ENCODE results near the gene THRAP3. TPM values are rescaled to one million over a fixed set of nuclear protein-coding genes. Genes with fewer than 3 reads are reported as not detected.

The THRAP3 gene
- total RNA-seq, 2 experiments from 2014 or later, result 149 to 182 TPM

DNA sequence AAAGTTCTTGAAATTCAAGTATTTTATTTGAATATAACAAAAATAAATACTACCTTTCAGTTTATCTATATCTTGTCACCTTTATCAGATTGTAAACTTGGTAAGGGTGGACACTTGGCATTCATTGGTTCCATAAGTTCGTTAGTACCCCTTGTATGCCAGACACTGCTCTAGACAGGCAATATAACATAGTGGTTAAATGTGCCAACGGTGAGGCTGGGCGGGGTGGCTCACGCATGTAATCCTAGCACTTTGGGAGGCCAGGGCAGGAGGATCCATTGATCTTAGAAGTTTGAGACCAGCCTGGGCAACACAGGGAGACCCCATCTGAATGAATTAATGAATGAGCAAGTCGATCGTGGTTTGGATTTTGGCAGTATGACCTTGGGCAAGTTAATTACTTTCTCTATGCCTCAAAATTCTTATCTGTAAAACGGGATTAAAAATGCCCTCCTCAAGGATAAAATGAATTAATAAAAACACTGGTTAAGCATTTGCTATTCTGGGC is 55.6 kb downstream of the THRAP3 start:
- no peak overlapping the region for H3K4me3 Mint-ChIP-seq
- ChIA-PET POLR2A (no interaction called here), CTCF (interaction anchor here (0.6 to 2.4 kb wide), 10 partner anchors 11 to 186 kb away, joined by 3 to 7 read pairs (median 3); partner anchors contain the start of gene TRAPPC3)
- H3K27ac Mint-ChIP-seq, result peak overlapping the region; percentile 81
- intact Hi-C loops (cut with DNase I, micrococcal nuclease), result no loop called here
- no peak for ATAC-seq
- H3K9me3 Mint-ChIP-seq (ENCODE audit: low read depth), result no peaks in the 10 kb centered on the region
- no peak for DNase-seq
- H3K27me3 Mint-ChIP-seq, result no peaks in the 10 kb centered on the region
- H3K4me1 Mint-ChIP-seq, result peaks cover 42% of the 10 kb centered on the region
- H3K36me3 Mint-ChIP-seq (ENCODE audit: low read depth), result peaks cover 15% of the 10 kb centered on the region

DNA sequence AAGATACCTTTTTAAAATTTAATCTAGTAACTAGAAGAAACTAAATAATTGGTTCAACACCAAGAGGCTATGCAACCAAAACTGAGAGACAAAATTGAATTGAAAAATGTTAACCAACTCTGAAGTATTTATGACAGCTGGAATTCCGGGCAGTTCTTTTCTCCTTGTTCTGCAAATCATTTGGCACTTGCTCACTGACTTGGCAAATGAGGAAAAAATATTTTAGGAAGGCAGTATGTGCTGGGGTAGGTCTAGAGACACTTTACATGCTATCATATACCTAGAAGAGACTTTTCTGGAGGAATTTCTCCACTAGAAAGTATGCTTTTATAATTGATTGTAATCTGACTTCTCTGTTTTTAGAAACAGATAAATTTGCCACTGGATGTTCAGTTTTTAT is 59.8 kb downstream of the THRAP3 start:
- Mint-ChIP-seq H3K27me3 (no peaks in the 10 kb centered on the region), H3K4me3 (no peak overlapping the region), H3K27ac (peak overlapping the region; percentile 61), H3K36me3 (ENCODE audit: low read depth) (peaks cover 46% of the 10 kb centered on the region), H3K4me1 (peaks cover 50% of the 10 kb centered on the region), H3K9me3 (ENCODE audit: low read depth) (no peaks in the 10 kb centered on the region)
- intact Hi-C loops (cut with DNase I, micrococcal nuclease), result loop anchor here in 1 of 2 experiments (2.0 kb wide), 1 partner anchor 59 kb away; the partner anchor contains the start of gene THRAP3
- DNase-seq, result no peak
- ATAC-seq, result no peak
- CTCF ChIA-PET, result interaction anchor here (0.7 to 4.0 kb wide), 7 partner anchors 9 to 150 kb away, joined by 3 to 26 read pairs (median 3); partner anchors contain the start of gene TRAPPC3
- POLR2A ChIA-PET, result no interaction called here

DNA sequence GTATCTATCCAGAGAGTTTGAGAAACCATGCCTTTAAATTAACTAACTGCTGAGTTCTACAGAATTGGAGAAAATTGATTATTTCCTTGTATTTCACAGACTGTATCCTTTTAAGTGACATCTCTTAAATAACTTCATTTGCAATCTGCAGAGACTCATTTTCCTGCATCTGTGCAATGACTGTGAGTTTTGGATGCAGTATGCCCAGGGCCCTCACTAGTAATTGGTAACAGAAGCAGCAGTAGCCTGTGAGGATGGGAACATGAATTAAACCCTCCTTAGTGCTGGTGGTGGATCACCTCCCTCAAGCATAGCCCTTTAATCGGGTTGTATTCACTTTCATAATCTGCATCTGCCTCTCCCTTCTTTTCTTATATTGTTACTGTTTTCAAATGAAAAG is 60.3 kb downstream of the THRAP3 start:
- ATAC-seq, result no peak
- H3K4me3 Mint-ChIP-seq, result no peak overlapping the region
- H3K27me3 Mint-ChIP-seq, result no peaks in the 10 kb centered on the region
- DNase-seq, result no peak
- peaks cover 49% of the 10 kb centered on the region for H3K36me3 Mint-ChIP-seq (ENCODE audit: low read depth)
- ChIA-PET CTCF (interaction anchor here (1.0 to 4.0 kb wide), 9 partner anchors 16 to 183 kb away, joined by 3 to 46 read pairs (median 6); partner anchors contain the start of gene TRAPPC3), POLR2A (no interaction called here)
- peaks cover 45% of the 10 kb centered on the region for H3K4me1 Mint-ChIP-seq
- H3K9me3 Mint-ChIP-seq (ENCODE audit: low read depth), result no peaks in the 10 kb centered on the region
- H3K27ac Mint-ChIP-seq, result peak overlapping the region; percentile 61
- intact Hi-C loops (cut with DNase I, micrococcal nuclease), result loop anchor here in 1 of 2 experiments (2.0 kb wide), 1 partner anchor 60 kb away; the partner anchor contains the start of gene THRAP3

DNA sequence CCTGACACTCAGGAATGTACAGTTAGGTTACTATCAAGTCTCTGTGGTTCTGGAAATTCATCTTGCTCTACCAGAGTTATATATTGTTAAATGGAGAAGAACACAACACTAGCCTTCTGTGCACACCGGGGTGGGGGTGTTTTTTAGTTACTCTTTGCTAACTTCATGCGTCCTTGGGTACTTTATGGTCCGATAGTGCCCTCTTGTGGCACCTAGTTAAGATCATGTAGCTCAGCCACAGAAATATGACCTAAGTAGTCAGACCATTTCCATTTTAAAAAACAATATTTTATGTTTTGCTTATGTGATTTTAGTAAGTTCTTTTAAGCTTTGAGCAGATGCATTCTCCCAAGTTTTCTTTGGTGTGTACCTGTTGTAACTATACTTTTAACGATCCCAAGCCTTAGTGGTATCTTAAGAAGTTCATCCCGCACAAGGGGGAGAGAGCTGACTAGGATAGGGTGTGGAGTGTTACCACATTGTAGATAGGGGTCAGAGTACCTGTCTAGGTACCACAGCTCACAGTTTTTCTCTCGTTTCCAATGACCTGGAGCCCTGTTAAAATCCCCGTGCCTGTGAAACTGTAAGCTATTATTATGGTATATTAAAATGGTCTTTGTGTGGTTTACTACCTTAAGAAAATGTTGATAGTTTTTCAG is 61.3 kb downstream of the THRAP3 start:
- H3K27ac Mint-ChIP-seq, result peak overlapping the region; percentile 82
- CTCF ChIA-PET, result interaction anchor here (0.6 to 3.0 kb wide), 46 partner anchors 8 to 1193 kb away, joined by 3 to 46 read pairs (median 4); partner anchors contain the start of genes THRAP3 and TRAPPC3
- H3K4me1 Mint-ChIP-seq, result peaks cover 35% of the 10 kb centered on the region
- H3K9me3 Mint-ChIP-seq (ENCODE audit: low read depth), result no peaks in the 10 kb centered on the region
- H3K4me3 Mint-ChIP-seq, result no peak overlapping the region
- peaks cover 54% of the 10 kb centered on the region for H3K36me3 Mint-ChIP-seq (ENCODE audit: low read depth)
- no peaks in the 10 kb centered on the region for H3K27me3 Mint-ChIP-seq
- intact Hi-C loops (cut with DNase I, micrococcal nuclease), result loop anchor here (1.0 to 2.0 kb wide), 4 partner anchors 61 to 186 kb away; partner anchors contain the start of genes TRAPPC3 (in 2 of the 2) and THRAP3 (in 1 of the 2)
- ATAC-seq (peak; percentile 78), DNase-seq (peak; percentile 78)
- POLR2A ChIA-PET, result interaction anchor here (0.6 to 1.1 kb wide), 5 partner anchors 9 to 125 kb away, joined by 3 to 4 read pairs (median 3); partner anchors contain the start of gene EVA1B

DNA sequence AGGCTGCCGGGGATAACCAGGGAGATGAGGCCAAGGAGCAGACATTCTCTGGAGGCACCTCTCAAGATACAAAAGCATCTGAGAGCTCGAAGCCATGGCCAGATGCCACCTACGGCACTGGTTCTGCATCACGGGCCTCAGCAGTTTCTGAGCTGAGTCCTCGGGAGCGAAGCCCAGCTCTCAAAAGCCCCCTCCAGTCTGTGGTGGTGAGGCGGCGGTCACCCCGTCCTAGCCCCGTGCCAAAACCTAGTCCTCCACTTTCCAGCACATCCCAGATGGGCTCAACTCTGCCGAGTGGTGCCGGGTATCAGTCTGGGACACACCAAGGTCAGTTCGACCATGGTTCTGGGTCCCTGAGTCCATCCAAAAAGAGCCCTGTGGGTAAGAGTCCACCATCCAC is 62.6 kb downstream of the THRAP3 start:
- peak overlapping the region; percentile 82 for H3K27ac Mint-ChIP-seq
- H3K27me3 Mint-ChIP-seq, result no peaks in the 10 kb centered on the region
- H3K4me3 Mint-ChIP-seq, result no peak overlapping the region
- H3K36me3 Mint-ChIP-seq (ENCODE audit: low read depth), result peaks cover 61% of the 10 kb centered on the region
- DNase-seq (no peak), ATAC-seq (no peak)
- POLR2A ChIA-PET, result no interaction called here
- peaks cover 25% of the 10 kb centered on the region for H3K4me1 Mint-ChIP-seq
- no peaks in the 10 kb centered on the region for H3K9me3 Mint-ChIP-seq (ENCODE audit: low read depth)
- intact Hi-C loops (cut with DNase I, micrococcal nuclease), result no loop called here
- CTCF ChIA-PET, result interaction anchor here (0.7 to 3.0 kb wide), 12 partner anchors 9 to 192 kb away, joined by 3 to 46 read pairs (median 6); partner anchors contain the start of gene TRAPPC3

DNA sequence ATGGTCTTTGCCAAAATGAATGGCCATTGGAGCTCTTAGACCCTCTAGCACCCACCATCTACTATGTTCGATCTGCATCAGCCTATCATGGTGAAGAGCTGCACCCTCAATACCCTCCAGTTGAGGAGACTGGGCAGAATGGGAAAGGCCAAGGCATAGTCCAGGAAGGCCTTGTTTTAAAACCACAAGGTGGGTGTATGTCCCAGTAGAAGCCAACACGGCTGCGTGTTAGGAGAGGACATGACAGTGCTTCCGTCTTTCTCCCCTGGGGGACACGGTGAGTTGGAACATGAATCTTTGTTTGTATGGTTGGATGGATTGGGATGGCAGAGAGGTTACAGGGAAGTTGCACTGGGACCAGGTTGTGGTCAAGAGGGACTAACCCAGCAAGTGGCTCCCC is 63.4 kb downstream of the THRAP3 start:
- POLR2A ChIA-PET, result no interaction called here
- peaks cover 64% of the 10 kb centered on the region for H3K36me3 Mint-ChIP-seq (ENCODE audit: low read depth)
- H3K4me3 Mint-ChIP-seq, result no peak overlapping the region
- H3K27ac Mint-ChIP-seq, result peak overlapping the region; percentile 52
- intact Hi-C loops (cut with DNase I, micrococcal nuclease), result no loop called here
- DNase-seq (no peak), ATAC-seq (no peak)
- CTCF ChIA-PET, result interaction anchor here (0.5 to 3.0 kb wide), 8 partner anchors 10 to 153 kb away, joined by 3 to 19 read pairs (median 5); partner anchors contain the start of gene TRAPPC3
- H3K4me1 Mint-ChIP-seq, result peaks cover 23% of the 10 kb centered on the region
- H3K27me3 Mint-ChIP-seq, result no peaks in the 10 kb centered on the region
- no peaks in the 10 kb centered on the region for H3K9me3 Mint-ChIP-seq (ENCODE audit: low read depth)

DNA sequence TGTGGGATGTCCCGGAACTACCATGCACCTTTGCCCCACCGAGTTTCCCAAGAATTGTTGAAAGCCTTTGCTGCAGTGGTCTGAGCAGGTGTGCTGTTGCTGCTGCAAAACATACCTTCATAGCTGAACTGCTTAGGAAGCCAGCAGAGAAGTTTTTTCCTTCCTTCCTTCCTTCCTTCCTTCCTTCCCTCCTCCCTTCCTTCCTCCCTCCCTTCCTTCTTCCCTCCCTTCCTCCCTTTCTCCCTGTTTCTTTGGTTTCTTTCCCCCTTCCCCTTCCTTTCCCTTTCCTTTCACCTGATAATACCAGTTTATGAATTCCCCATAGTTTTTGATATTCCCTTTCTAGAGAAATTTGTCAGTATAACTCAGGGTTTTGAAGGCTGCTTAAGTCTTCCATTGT is 71.1 kb downstream of the THRAP3 start:
- Mint-ChIP-seq H3K4me1 (peaks cover 16% of the 10 kb centered on the region), H3K27me3 (no peaks in the 10 kb centered on the region), H3K9me3 (ENCODE audit: low read depth) (no peaks in the 10 kb centered on the region), H3K36me3 (ENCODE audit: low read depth) (peaks cover 50% of the 10 kb centered on the region), H3K27ac (peak overlapping the region; percentile 67), H3K4me3 (no peak overlapping the region)
- CTCF ChIA-PET, result no interaction called here
- POLR2A ChIA-PET, result no interaction called here
- DNase-seq (no peak), ATAC-seq (no peak)
- intact Hi-C loops (cut with DNase I, micrococcal nuclease), result no loop called here

DNA sequence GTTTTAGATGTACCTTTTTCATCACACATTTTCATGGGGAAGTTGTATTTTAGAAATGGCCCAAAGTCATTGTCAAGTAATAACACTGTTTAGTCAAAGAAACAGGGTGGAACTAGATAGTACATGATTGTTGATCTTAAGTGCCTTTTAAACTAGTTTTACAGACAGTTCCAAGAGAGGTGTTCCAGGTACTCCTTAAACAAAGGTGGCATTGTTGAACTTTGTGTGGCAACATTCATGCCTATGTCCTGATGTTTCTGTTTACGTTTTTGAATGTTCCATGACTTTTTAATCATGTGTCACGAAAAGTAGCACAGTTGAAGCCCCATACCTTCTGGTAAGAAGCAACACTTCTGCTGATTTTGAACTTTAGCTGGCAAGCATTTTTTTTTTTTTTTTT is 72.8 kb downstream of the THRAP3 start:
- H3K9me3 Mint-ChIP-seq (ENCODE audit: low read depth), result no peaks in the 10 kb centered on the region
- ChIA-PET CTCF (interaction anchor here (1.1 to 4.1 kb wide), 3 partner anchors 46 to 148 kb away, joined by 3 to 22 read pairs (median 3); partner anchors contain the start of gene TRAPPC3), POLR2A (no interaction called here)
- peaks cover 32% of the 10 kb centered on the region for H3K4me1 Mint-ChIP-seq
- H3K4me3 Mint-ChIP-seq, result no peak overlapping the region
- H3K36me3 Mint-ChIP-seq (ENCODE audit: low read depth), result peaks cover 55% of the 10 kb centered on the region
- no peaks in the 10 kb centered on the region for H3K27me3 Mint-ChIP-seq
- peak overlapping the region; percentile 64 for H3K27ac Mint-ChIP-seq
- intact Hi-C loops (cut with DNase I, micrococcal nuclease), result no loop called here
- DNase-seq, result no peak
- no peak for ATAC-seq

DNA sequence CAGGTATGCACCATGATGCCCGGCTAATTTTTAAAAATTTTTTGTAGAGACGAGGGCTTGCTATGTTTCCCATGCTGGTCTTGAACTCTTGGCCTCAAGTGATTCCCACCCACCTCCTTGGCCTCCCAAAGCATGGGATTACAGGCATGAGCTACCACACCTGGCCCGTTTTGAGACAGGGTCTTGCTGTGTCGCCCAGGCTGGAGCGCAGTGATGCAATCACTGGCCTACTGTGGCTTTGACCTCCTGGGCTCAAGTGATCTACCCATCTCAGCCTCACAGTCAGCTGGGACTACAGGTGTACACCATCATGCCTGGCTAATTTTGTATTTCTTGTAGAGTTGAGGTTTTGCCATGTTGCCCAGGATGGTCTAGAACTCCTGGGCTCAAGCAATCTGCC is 74.4 kb downstream of the THRAP3 start:
- CTCF ChIA-PET, result interaction anchor here (2.7 to 4.1 kb wide), 4 partner anchors 10 to 149 kb away, joined by 7 to 22 read pairs (median 20); partner anchors contain the start of genes EVA1B and TRAPPC3
- intact Hi-C loops (cut with DNase I, micrococcal nuclease), result no loop called here
- no peaks in the 10 kb centered on the region for H3K27me3 Mint-ChIP-seq
- peaks cover 58% of the 10 kb centered on the region for H3K36me3 Mint-ChIP-seq (ENCODE audit: low read depth)
- peaks cover 46% of the 10 kb centered on the region for H3K4me1 Mint-ChIP-seq
- ATAC-seq (no peak), DNase-seq (no peak)
- peak overlapping the region; percentile 69 for H3K27ac Mint-ChIP-seq
- H3K4me3 Mint-ChIP-seq, result no peak overlapping the region
- POLR2A ChIA-PET, result interaction anchor here (0.7 kb wide), 1 partner anchor 85 kb away, joined by 3 read pairs; no protein-coding TSS in a partner anchor
- no peaks in the 10 kb centered on the region for H3K9me3 Mint-ChIP-seq (ENCODE audit: low read depth)

DNA sequence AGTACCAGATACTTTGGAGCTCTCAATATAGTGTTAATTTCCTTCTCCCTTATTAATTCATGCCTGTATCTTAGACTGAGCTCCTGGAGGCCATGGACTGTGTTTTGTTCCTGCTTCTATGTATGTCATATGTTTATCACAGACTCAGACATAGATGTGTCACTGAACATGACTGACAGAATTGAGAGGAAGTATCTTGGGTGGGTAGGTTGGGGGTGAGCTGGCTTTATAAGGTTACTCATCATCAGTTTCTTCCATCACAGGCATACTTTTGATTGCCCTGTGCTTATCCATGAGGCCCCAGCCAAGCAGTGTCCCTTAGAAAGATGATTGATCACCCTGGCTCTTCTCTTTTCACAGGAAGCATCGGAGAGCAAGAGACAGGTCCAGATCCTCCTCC is 76.3 kb downstream of the THRAP3 start:
- peak overlapping the region; percentile 3 for H3K4me3 Mint-ChIP-seq
- peak overlapping the region; percentile 87 for H3K27ac Mint-ChIP-seq
- peaks cover 61% of the 10 kb centered on the region for H3K36me3 Mint-ChIP-seq (ENCODE audit: low read depth)
- peaks cover 64% of the 10 kb centered on the region for H3K4me1 Mint-ChIP-seq
- peak; percentile 49 for DNase-seq
- POLR2A ChIA-PET, result interaction anchor here (0.5 to 1.5 kb wide), 7 partner anchors 15 to 165 kb away, joined by 3 to 8 read pairs (median 6); partner anchors contain the start of genes EVA1B, THRAP3 and TRAPPC3
- peak; percentile 72 for ATAC-seq
- H3K27me3 Mint-ChIP-seq, result no peaks in the 10 kb centered on the region
- CTCF ChIA-PET, result interaction anchor here (0.7 to 4.1 kb wide), 18 partner anchors 9 to 151 kb away, joined by 3 to 22 read pairs (median 5); partner anchors contain the start of genes EVA1B, LSM10, OSCP1 and THRAP3
- intact Hi-C loops (cut with DNase I, micrococcal nuclease), result loop anchor here (1.0 kb wide), 4 partner anchors 19 to 151 kb away; partner anchors contain the start of genes THRAP3 (in 1 of the 2) and TRAPPC3 (in 1 of the 2)
- H3K9me3 Mint-ChIP-seq (ENCODE audit: low read depth), result no peaks in the 10 kb centered on the region

DNA sequence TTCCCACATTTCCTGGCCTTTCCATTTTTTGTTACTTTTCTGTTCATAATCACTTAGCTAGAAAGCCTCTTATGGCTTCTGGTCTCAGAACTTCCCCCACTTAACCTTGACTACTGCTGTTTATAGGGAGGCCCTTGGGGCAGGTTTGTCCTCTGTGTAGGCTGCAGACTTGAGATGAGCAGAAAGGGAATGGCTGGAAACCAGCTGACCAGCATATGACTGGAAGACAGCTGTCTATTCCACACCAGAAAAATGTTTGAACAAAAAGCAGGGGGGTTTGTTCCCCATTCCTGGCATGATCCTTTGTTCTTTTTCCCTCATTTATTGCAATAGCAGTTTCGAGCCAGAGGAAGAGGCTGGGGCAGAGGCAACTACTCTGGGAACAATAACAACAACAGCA is 77.0 kb downstream of the THRAP3 start:
- H3K36me3 Mint-ChIP-seq (ENCODE audit: low read depth), result peaks cover 63% of the 10 kb centered on the region
- DNase-seq (no peak), ATAC-seq (no peak)
- no peaks in the 10 kb centered on the region for H3K27me3 Mint-ChIP-seq
- H3K4me3 Mint-ChIP-seq, result no peak overlapping the region
- ChIA-PET POLR2A (interaction anchor here (0.6 to 1.5 kb wide), 4 partner anchors 16 to 152 kb away, joined by 3 to 8 read pairs (median 4); partner anchors contain the start of genes THRAP3 and TRAPPC3), CTCF (interaction anchor here (0.7 to 4.1 kb wide), 9 partner anchors 10 to 152 kb away, joined by 3 to 22 read pairs (median 7); partner anchors contain the start of genes EVA1B and TRAPPC3)
- intact Hi-C loops (cut with DNase I, micrococcal nuclease), result no loop called here
- no peaks in the 10 kb centered on the region for H3K9me3 Mint-ChIP-seq (ENCODE audit: low read depth)
- peak overlapping the region; percentile 87 for H3K27ac Mint-ChIP-seq
- peaks cover 68% of the 10 kb centered on the region for H3K4me1 Mint-ChIP-seq
